DOHH2 (cell line): ENCODE results near the gene AZIN2.

ENCODE experiments used
- H3F3A ChIP-seq: fragments of 200-600 bp; sonication (generic), shearing (Covaris generic); 2 replicates; pipeline ENCODE4 v1.6.0; 2016; ENCODE audit warnings: antibody characterized with exemption, mild to moderate bottlenecking; ENCODE audit not compliant: control insufficient read depth, insufficient read depth
- H3K27ac ChIP-seq: fragments of 200-600 bp; sonication (generic); 2 replicates; pipeline ENCODE4 v1.5.1; 2014; ENCODE audit warnings: low read depth, mild to moderate bottlenecking, low read length, moderate library complexity
- H3K27me3 ChIP-seq: fragments of 200-600 bp; sonication (generic); 2 replicates; pipeline ENCODE4 v1.6.1; 2014; ENCODE audit warnings: mild to moderate bottlenecking, low read length, mixed read lengths; ENCODE audit not compliant: control insufficient read depth
- H3K36me3 ChIP-seq: fragments of 200-600 bp; sonication (generic); 2 replicates; pipeline ENCODE4 v1.6.1; 2014; ENCODE audit warnings: mild to moderate bottlenecking, low read length, moderate library complexity, mixed read lengths; ENCODE audit not compliant: control insufficient read depth
- H3K4me1 ChIP-seq: fragments of 200-600 bp; sonication (generic); 2 replicates; pipeline ENCODE4 v1.6.1; 2014; ENCODE audit warnings: mild to moderate bottlenecking, low read length, mixed read lengths; ENCODE audit not compliant: control insufficient read depth
- H3K4me2 ChIP-seq: fragments of 200-600 bp; sonication (generic); 2 replicates; pipeline ENCODE4 v1.6.0; 2014; ENCODE audit warnings: mild to moderate bottlenecking, low read length, moderate library complexity
- H3K4me3 ChIP-seq: fragments of 200-600 bp; sonication (generic); 2 replicates; pipeline ENCODE4 v1.5.1; 2014; ENCODE audit warnings: mild to moderate bottlenecking, low read length, mixed read lengths
- H3K79me2 ChIP-seq: fragments of 200-600 bp; sonication (generic); 2 replicates; pipeline ENCODE4 v1.6.1; 2014; ENCODE audit warnings: mild to moderate bottlenecking, low read length, mixed read lengths; ENCODE audit not compliant: control insufficient read depth
- H3K9me2 ChIP-seq: fragments of 200-600 bp; sonication (generic); replicated peaks from 2 replicates; pipeline ENCODE4 v1.6.1; 2014; ENCODE audit warnings: mild to moderate bottlenecking, low read length, mixed read lengths; ENCODE audit not compliant: control insufficient read depth
- H3K9me3 ChIP-seq: fragments of 200-600 bp; sonication (generic); 2 replicates; pipeline ENCODE4 v1.6.1; 2014; ENCODE audit warnings: antibody characterized with exemption, low read length, mixed read lengths; ENCODE audit not compliant: control insufficient read depth, insufficient read depth
- H4K20me1 ChIP-seq: fragments of 200-600 bp; sonication (generic); 2 replicates; pipeline ENCODE4 v1.6.0; 2014; ENCODE audit warnings: low read depth, mild to moderate bottlenecking, antibody characterized with exemption, low read length, moderate library complexity; ENCODE audit not compliant: control insufficient read depth, insufficient read depth
- EZH2phosphoT487 ChIP-seq: fragments of 200-600 bp; sonication (generic); IDR thresholded peaks from 2 replicates; pipeline ENCODE4 v1.6.1; 2017; ENCODE audit warnings: borderline replicate concordance, mild to moderate bottlenecking, antibody characterized with exemption, low read length, moderate library complexity, mixed read lengths
- TF ChIP-seq, protein P1 (sequence below): fragments of 200-600 bp; sonication (generic); IDR thresholded peaks from one replicate; pipeline ENCODE4 v1.5.1; 2014; ENCODE audit warnings: antibody characterized with exemption, mild to moderate bottlenecking, low read depth, low read length; ENCODE audit not compliant: poor library complexity, severe bottlenecking

Gene AZIN2

DNA sequence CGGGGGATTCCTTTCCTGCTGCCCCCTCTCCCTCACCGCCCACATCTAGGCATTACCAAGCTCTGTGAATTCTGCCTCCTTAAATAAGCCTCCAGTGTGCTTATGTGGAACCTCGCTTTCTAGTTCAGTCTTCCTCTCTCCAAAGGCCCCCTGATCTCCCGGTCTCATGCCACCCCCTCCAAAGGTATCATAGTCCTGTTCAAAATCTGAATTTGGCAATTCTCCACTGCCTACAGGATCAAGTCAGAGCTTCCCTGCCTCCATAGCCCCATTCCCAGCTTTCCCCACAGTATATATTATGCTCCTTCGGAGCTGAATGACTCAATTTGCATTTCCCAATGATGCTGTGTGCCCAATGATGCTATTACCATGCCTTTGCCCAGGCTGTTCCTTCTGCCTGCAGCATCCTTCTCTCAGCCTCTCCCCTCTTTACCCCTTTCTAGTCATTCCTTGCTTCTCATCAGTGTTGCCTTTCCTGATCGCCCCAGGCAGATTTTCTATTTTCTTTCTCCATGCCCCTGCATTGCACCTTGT lies 1.7 kb downstream of the AZIN2 start:
- H3K79me2 ChIP-seq: no peaks in the 10 kb centered on the region
- TF ChIP-seq EZH2phosphoT487: no peak
- TF ChIP-seq, protein P1, sequence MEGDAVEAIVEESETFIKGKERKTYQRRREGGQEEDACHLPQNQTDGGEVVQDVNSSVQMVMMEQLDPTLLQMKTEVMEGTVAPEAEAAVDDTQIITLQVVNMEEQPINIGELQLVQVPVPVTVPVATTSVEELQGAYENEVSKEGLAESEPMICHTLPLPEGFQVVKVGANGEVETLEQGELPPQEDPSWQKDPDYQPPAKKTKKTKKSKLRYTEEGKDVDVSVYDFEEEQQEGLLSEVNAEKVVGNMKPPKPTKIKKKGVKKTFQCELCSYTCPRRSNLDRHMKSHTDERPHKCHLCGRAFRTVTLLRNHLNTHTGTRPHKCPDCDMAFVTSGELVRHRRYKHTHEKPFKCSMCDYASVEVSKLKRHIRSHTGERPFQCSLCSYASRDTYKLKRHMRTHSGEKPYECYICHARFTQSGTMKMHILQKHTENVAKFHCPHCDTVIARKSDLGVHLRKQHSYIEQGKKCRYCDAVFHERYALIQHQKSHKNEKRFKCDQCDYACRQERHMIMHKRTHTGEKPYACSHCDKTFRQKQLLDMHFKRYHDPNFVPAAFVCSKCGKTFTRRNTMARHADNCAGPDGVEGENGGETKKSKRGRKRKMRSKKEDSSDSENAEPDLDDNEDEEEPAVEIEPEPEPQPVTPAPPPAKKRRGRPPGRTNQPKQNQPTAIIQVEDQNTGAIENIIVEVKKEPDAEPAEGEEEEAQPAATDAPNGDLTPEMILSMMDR: no peak
- H3K9me3 ChIP-seq: no peaks in the 10 kb centered on the region
- H3K27me3 ChIP-seq: peaks cover 32% of the 10 kb centered on the region
- no peak overlapping the region for H3K4me2 ChIP-seq
- H4K20me1 ChIP-seq: no peaks in the 10 kb centered on the region
- H3K4me1 ChIP-seq: peaks cover 26% of the 10 kb centered on the region
- H3K4me3 ChIP-seq: no peak overlapping the region
- H3K9me2 ChIP-seq: no peaks in the 10 kb centered on the region
- no peaks in the 10 kb centered on the region for H3K36me3 ChIP-seq
- H3K27ac ChIP-seq: no peak overlapping the region
- H3F3A ChIP-seq: no peaks in the 10 kb centered on the region

DNA sequence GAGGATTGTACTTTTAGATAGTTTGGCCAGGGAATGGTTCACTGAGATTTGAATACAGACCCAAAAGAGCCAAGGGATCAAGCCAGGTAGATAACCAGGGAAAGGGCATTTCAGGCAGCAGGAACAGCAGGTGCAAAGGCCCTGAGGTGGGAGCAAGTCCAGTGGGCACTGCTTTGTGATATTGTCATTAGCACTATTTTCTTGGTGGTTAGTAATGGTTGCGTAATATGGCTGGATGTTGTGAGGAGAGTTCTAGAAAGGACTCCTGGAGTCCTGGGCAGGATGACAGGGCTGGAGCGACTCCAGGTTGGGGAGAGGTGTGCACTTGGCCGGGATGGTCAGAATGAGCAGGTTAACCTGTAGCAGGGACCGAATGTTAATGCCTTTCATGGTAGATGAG lies 4.4 kb downstream of the AZIN2 start:
- H3K9me2 ChIP-seq: no peaks in the 10 kb centered on the region

DNA sequence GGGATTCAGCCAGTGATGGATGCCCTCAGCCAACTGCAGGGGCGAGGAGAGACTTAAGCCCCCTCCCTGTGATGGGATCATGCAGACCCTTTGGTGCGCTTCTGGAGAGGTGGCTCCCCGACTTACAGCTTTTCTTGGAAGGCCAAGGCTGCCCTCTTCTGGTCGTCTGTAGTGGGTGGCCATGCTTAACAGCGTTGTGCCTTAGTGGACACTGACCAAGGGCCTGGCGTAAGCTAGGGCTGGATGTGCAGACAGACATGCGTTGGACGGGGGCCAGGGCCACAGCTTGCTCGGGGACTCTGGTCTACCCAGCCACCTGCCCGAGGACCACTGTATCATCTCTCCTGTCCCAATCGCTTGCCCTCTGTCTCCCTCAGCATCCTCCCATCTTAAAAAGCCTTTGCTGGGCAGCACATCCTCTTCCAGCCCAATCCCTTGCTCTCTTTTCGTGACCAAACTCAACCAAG lies 5.5 kb downstream of the AZIN2 start:
- no peaks in the 10 kb centered on the region for H4K20me1 ChIP-seq
- no peak overlapping the region for H3K4me3 ChIP-seq
- H3K4me2 ChIP-seq: no peak overlapping the region

More for the DNA sequence above, 4.4 kb downstream of the AZIN2 start:
- peaks cover 3% of the 10 kb centered on the region for H3F3A ChIP-seq
- H4K20me1 ChIP-seq: no peaks in the 10 kb centered on the region
- no peaks in the 10 kb centered on the region for H3K79me2 ChIP-seq
- H3K9me3 ChIP-seq: no peaks in the 10 kb centered on the region
- H3K27me3 ChIP-seq: peaks cover 32% of the 10 kb centered on the region
- H3K36me3 ChIP-seq: no peaks in the 10 kb centered on the region
- TF ChIP-seq, protein P1: no peak
- no peak for TF ChIP-seq EZH2phosphoT487
- no peak overlapping the region for H3K27ac ChIP-seq
- H3K4me3 ChIP-seq: no peak overlapping the region
- H3K4me2 ChIP-seq: no peak overlapping the region
- peaks cover 37% of the 10 kb centered on the region for H3K4me1 ChIP-seq

More for the DNA sequence above, 5.5 kb downstream of the AZIN2 start:
- Histone ChIP-seq H3K36me3 (no peaks in the 10 kb centered on the region), H3K4me1 (peaks cover 28% of the 10 kb centered on the region), H3K27ac (no peak overlapping the region), H3K9me3 (no peaks in the 10 kb centered on the region), H3K79me2 (no peaks in the 10 kb centered on the region), H3K27me3 (peaks cover 30% of the 10 kb centered on the region), H3K9me2 (no peaks in the 10 kb centered on the region), H3F3A (peaks cover 3% of the 10 kb centered on the region)
- no peak for TF ChIP-seq EZH2phosphoT487
- TF ChIP-seq, protein P1: peak; percentile 87
